H9 (cell line): Measurements from ENCODE around the gene MROH2A. TPM values are rescaled to one million over a fixed set of nuclear protein-coding genes. Genes with fewer than 3 reads are reported as not detected.

Source experiments
- DNase-seq: peaks from one replicate; pipeline ENCODE4 v3.0.0-alpha.2; 2017
- H2AFZ ChIP-seq: one replicate; pipeline ENCODE4 v1.6.1; 2013; ENCODE audit warnings: mild to moderate bottlenecking, low read length, control low read depth, moderate library complexity
- H2AK5ac ChIP-seq: 2 replicates; pipeline ENCODE4 v1.6.1; 2013; ENCODE audit warnings: low read length, control low read depth, mixed read lengths; ENCODE audit not compliant: insufficient read length
- H2BK120ac ChIP-seq: one replicate; pipeline ENCODE4 v1.6.1; 2013; ENCODE audit warnings: low read depth, mild to moderate bottlenecking, low read length, control low read depth, inconsistent platforms; ENCODE audit not compliant: poor library complexity, severe bottlenecking
- H2BK12ac ChIP-seq: 2 replicates; pipeline ENCODE4 v1.6.1; 2013; ENCODE audit warnings: low read length, control low read depth, mixed read lengths, low read depth; ENCODE audit not compliant: insufficient read length
- H2BK15ac ChIP-seq: 2 replicates; pipeline ENCODE4 v1.6.1; 2013; ENCODE audit warnings: low read depth, low read length, control low read depth
- H2BK20ac ChIP-seq: one replicate; pipeline ENCODE4 v1.6.1; 2013; ENCODE audit warnings: low read depth, mild to moderate bottlenecking, low read length, control low read depth, inconsistent platforms; ENCODE audit not compliant: poor library complexity, severe bottlenecking
- H2BK5ac ChIP-seq: 2 replicates; pipeline ENCODE4 v1.6.1; 2013; ENCODE audit warnings: low read length, control low read depth, mixed read lengths; ENCODE audit not compliant: insufficient read length
- H3K14ac ChIP-seq: 2 replicates; pipeline ENCODE4 v1.6.1; 2013; ENCODE audit warnings: low read length, control low read depth; ENCODE audit not compliant: insufficient read depth
- H3K18ac ChIP-seq: 2 replicates; pipeline ENCODE4 v1.6.1; 2013; ENCODE audit warnings: low read depth, mild to moderate bottlenecking, mixed read lengths, low read length, control low read depth; ENCODE audit not compliant: insufficient read length
- H3K23ac ChIP-seq: 2 replicates; pipeline ENCODE4 v1.6.1; 2013; ENCODE audit warnings: low read length, control low read depth, mixed read lengths, low read depth; ENCODE audit not compliant: insufficient read length
- H3K23me2 ChIP-seq: 2 replicates; pipeline ENCODE4 v1.6.1; 2013; ENCODE audit warnings: low read depth, mild to moderate bottlenecking, mixed read lengths, low read length, control low read depth; ENCODE audit not compliant: insufficient read length, poor library complexity, severe bottlenecking
- H3K27ac ChIP-seq: 2 replicates; pipeline ENCODE4 v1.5.1; 2013; ENCODE audit warnings: low read length, control low read depth, mixed read lengths, low read depth; ENCODE audit not compliant: insufficient read length
- H3K27me3 ChIP-seq: 2 replicates; pipeline ENCODE4 v1.6.1; 2013; ENCODE audit warnings: low read length, control low read depth, inconsistent platforms; ENCODE audit not compliant: insufficient read depth
- H3K4ac ChIP-seq: 2 replicates; pipeline ENCODE4 v1.6.1; 2013; ENCODE audit warnings: low read depth, mild to moderate bottlenecking, control low read depth, inconsistent platforms, low read length, moderate library complexity
- H3K4me1 ChIP-seq: 2 replicates; pipeline ENCODE4 v1.6.1; 2013; ENCODE audit warnings: low read length, control low read depth, inconsistent platforms; ENCODE audit not compliant: insufficient read depth
- H3K4me2 ChIP-seq: 2 replicates; pipeline ENCODE4 v1.6.1; 2013; ENCODE audit warnings: low read length, control low read depth, mixed read lengths; ENCODE audit not compliant: insufficient read length, insufficient read depth
- H3K56ac ChIP-seq: 2 replicates; pipeline ENCODE4 v1.6.1; 2013; ENCODE audit warnings: low read depth, mild to moderate bottlenecking, mixed read lengths, low read length, control low read depth; ENCODE audit not compliant: insufficient read length
- H3K79me1 ChIP-seq: 2 replicates; pipeline ENCODE4 v1.6.1; 2013; ENCODE audit warnings: low read depth, mild to moderate bottlenecking, moderate library complexity, low read length, control low read depth, inconsistent platforms; ENCODE audit not compliant: insufficient read depth, poor library complexity, severe bottlenecking
- H3K79me2 ChIP-seq: 2 replicates; pipeline ENCODE4 v1.6.1; 2013; ENCODE audit warnings: low read length, control low read depth, inconsistent platforms; ENCODE audit not compliant: insufficient read depth
- H3K9ac ChIP-seq: 2 replicates; pipeline ENCODE4 v1.6.1; 2013; ENCODE audit warnings: low read length, control low read depth, mixed read lengths; ENCODE audit not compliant: insufficient read length; ENCODE audit errors: extremely low read depth
- H3K9me3 ChIP-seq: one replicate; pipeline ENCODE4 v1.6.1; 2013; ENCODE audit warnings: low read depth, low read length, inconsistent platforms; ENCODE audit not compliant: control insufficient read depth
- H3T11ph ChIP-seq: one replicate; pipeline ENCODE4 v1.6.1; 2013; ENCODE audit warnings: mild to moderate bottlenecking, low read length, control low read depth, inconsistent platforms
- H4K20me1 ChIP-seq: one replicate; pipeline ENCODE4 v1.6.1; 2013; ENCODE audit not compliant: control insufficient read depth, insufficient read length, insufficient read depth
- H4K5ac ChIP-seq: 2 replicates; pipeline ENCODE4 v1.6.1; 2013; ENCODE audit warnings: low read depth, mild to moderate bottlenecking, mixed read lengths, low read length, control low read depth; ENCODE audit not compliant: insufficient read length
- H4K8ac ChIP-seq: replicated peaks from 2 replicates; pipeline ENCODE4 v1.6.1; 2013; ENCODE audit warnings: low read length, control low read depth, mixed read lengths, low read depth; ENCODE audit not compliant: insufficient read length
- H4K91ac ChIP-seq: 2 replicates; pipeline ENCODE4 v1.6.1; 2013; ENCODE audit warnings: low read depth, mild to moderate bottlenecking, moderate library complexity, mixed read lengths, low read length, control low read depth; ENCODE audit not compliant: insufficient read length
- H3K27ac Mint-ChIP-seq, 3 experiments: 2 replicates in 2 of 3; 3 replicates in 1 of 3; pipeline ENCODE4 v1.8.0; 2020 to 2021; ENCODE audit warnings: mixed read lengths in 3 of 3, mild to moderate bottlenecking in 1 of 3, moderate library complexity in 1 of 3
- H3K27me3 Mint-ChIP-seq: 2 replicates; pipeline ENCODE4 v1.8.0; 2021; ENCODE audit warnings: low read depth, mild to moderate bottlenecking, moderate library complexity, mixed read lengths
- H3K36me3 Mint-ChIP-seq, 3 experiments: 2 replicates in 2 of 3; 3 replicates in 1 of 3; pipeline ENCODE4 v1.8.0; 2020 to 2021; ENCODE audit warnings: low read depth in 3 of 3, mixed read lengths in 3 of 3; ENCODE audit not compliant: insufficient read depth in 1 of 3
- H3K4me1 Mint-ChIP-seq, 2 experiments: 2 replicates each; pipeline ENCODE4 v1.8.0; 2020; ENCODE audit warnings: mixed read lengths in 2 of 2
- H3K4me3 Mint-ChIP-seq, 2 experiments: 2 replicates in 1 of 2; 3 replicates in 1 of 2; pipeline ENCODE4 v1.8.0; 2020 to 2021; ENCODE audit warnings: mild to moderate bottlenecking in 2 of 2, mixed read lengths in 2 of 2, moderate library complexity in 1 of 2
- H3K9me3 Mint-ChIP-seq, 2 experiments: 2 replicates in 1 of 2; 3 replicates in 1 of 2; pipeline ENCODE4 v1.8.0; 2020; ENCODE audit warnings: mild to moderate bottlenecking in 2 of 2, mixed read lengths in 2 of 2, moderate library complexity in 1 of 2
- CTCF ChIP-seq: fragments of 200-600 bp; sonication (generic); conservative IDR thresholded peaks from 3 replicates; pipeline ENCODE4 v1.8.0; 2021; ENCODE audit warnings: antibody characterized with exemption, mild to moderate bottlenecking
- WGBS: extraction: QIAGEN DNeasy Blood & Tissue Kit; methylation state at CpG from one replicate; pipeline ENCODE4 v1.1.7; 2013; ENCODE audit warnings: missing lambda C conversion rate, low lambda C conversion rate, mixed read lengths; ENCODE audit not compliant: insufficient read length; ENCODE audit errors: extremely low coverage; 5-methylcytosine and 5-hydroxymethylcytosine counted together
- total RNA-seq: library from RNA; stranded (reverse); gene quantifications from 2 replicates; pipeline ENCODE4 v1.2.1, GENCODE V29; 2021

Gene MROH2A
- total RNA-seq, 1 experiment from 2014 or later: not detected

DNA sequence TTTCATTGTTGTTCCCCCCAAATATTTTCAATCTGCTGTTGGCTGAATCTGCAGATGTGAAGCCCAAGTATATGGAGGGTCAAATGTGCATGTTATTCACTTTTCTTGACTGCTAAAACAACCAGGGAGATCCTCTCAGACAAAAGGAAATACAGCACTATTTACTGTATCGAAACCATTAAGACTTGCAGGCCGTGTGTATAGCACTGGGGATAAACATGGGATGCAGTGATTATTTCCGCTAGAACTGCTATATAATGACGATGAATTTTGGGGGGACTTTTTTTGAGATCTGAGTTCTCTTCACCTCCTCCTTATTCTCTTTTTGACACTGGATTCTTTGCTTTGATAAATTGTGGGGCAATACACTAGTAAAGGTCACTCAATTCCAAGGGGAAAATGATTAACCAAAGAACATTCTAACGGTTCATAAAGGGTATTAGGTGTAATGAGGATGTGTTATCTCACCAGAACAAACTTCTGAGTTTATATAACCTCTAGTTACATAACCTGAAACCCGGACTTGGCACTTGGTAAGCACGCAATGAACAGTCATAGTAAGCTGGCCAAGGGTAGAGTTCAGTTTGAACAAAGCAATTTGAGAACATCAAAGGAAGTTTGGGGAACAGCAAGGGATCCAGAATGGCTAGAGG lies 21.6 kb upstream of the MROH2A start:
- H3K27ac Mint-ChIP-seq: no peak overlapping the region
- H2BK120ac ChIP-seq: no peak overlapping the region
- no peak overlapping the region for H3K9ac ChIP-seq
- H2BK5ac ChIP-seq: no peak overlapping the region
- H4K8ac ChIP-seq: no peak overlapping the region
- H3K9me3 ChIP-seq: no peaks in the 10 kb centered on the region
- H3K4me3 Mint-ChIP-seq: no peak overlapping the region
- no CpG with 5 or more reads among the region's 7 CpGs for WGBS
- H4K5ac ChIP-seq: no peak overlapping the region
- no peak overlapping the region for H3K27ac ChIP-seq
- no peaks in the 10 kb centered on the region for H3K4me1 ChIP-seq
- H2BK12ac ChIP-seq: no peak overlapping the region
- no peak overlapping the region for H2AK5ac ChIP-seq
- no peak overlapping the region for H3K56ac ChIP-seq
- peaks cover 9% of the 10 kb centered on the region in 2 experiments for H3K9me3 Mint-ChIP-seq
- TF ChIP-seq CTCF: no peak
- H3K4me2 ChIP-seq: no peak overlapping the region
- H4K20me1 ChIP-seq: no peaks in the 10 kb centered on the region
- no peaks in the 10 kb centered on the region for H3K79me2 ChIP-seq
- peaks cover 5 to 8% of the 10 kb centered on the region in 2 experiments for H3K4me1 Mint-ChIP-seq
- no peak overlapping the region for H3K18ac ChIP-seq
- no peak overlapping the region for H3K23ac ChIP-seq
- no peak overlapping the region for H2AFZ ChIP-seq
- no peak overlapping the region for H3K4ac ChIP-seq
- no peaks in the 10 kb centered on the region for H3K23me2 ChIP-seq
- no peak overlapping the region for H4K91ac ChIP-seq
- peaks cover 11% of the 10 kb centered on the region for H3K27me3 Mint-ChIP-seq
- no peaks in the 10 kb centered on the region for H3K79me1 ChIP-seq
- H2BK20ac ChIP-seq: no peak overlapping the region
- H3T11ph ChIP-seq: no peak overlapping the region
- peaks cover 0 to 6% (median 2%) of the 10 kb centered on the region in 3 experiments; a peak in 4 of 7 replicates for H3K36me3 Mint-ChIP-seq
- no peak overlapping the region for H3K14ac ChIP-seq
- DNase-seq: no peak
- no peaks in the 10 kb centered on the region for H3K27me3 ChIP-seq
- H2BK15ac ChIP-seq: no peak overlapping the region
